GM21825 (cell line): Measurements from ENCODE around the gene EIF3L.

Experiments
- ATAC-seq: cut with Tn5 transposase; IDR thresholded peaks from one replicate; pipeline ENCODE4 v1.9.1; 2021; ENCODE audit warnings: mild to moderate bottlenecking, moderate library complexity; ENCODE audit not compliant: unreplicated experiment

The EIF3L gene

DNA sequence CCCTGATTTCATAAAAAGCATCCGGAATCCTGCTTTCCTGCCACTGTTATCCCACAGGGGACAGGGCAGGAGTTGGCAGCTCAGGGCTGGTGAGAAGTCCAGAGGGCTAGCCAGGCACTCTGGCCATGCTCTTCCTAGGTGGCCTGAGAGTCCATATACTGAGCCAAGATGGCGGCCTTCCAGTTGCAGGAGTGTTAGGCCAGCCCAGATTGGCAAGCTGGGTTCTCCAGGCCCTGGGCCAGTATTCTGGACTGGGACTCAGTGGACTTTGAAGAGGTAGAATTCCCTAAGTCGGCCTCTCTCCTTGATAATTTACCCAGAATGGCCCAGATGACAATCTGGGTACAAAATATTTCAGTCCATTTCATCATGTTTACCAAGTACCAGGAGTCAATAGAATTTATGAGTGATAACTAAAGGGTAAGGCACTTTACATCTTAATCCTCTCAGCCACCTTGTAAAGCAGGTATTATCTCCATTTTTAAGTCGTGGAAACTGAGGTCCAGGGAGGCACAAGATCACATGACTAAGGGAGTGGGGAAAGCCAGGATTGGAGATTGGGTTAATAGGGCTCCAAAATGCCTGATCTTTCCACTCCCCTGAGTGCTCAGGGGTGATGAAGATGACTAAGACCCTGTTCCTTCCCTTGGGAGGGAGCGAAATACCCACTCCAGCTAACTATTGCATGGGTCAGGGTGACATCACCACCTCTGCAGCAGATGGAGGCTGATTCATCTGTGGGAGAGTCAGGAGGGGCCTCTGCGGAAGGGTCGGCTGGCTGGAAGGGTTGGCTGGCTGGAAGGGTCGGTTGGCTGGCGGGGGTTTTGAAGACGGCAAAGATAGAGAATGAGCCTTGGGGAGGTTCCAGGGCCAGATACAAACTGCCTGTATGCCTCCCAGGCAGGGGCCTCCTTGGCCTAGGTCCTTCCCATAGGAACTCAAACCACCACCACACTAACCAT is 55.6 kb downstream of the EIF3L start:
- no peak for ATAC-seq

DNA sequence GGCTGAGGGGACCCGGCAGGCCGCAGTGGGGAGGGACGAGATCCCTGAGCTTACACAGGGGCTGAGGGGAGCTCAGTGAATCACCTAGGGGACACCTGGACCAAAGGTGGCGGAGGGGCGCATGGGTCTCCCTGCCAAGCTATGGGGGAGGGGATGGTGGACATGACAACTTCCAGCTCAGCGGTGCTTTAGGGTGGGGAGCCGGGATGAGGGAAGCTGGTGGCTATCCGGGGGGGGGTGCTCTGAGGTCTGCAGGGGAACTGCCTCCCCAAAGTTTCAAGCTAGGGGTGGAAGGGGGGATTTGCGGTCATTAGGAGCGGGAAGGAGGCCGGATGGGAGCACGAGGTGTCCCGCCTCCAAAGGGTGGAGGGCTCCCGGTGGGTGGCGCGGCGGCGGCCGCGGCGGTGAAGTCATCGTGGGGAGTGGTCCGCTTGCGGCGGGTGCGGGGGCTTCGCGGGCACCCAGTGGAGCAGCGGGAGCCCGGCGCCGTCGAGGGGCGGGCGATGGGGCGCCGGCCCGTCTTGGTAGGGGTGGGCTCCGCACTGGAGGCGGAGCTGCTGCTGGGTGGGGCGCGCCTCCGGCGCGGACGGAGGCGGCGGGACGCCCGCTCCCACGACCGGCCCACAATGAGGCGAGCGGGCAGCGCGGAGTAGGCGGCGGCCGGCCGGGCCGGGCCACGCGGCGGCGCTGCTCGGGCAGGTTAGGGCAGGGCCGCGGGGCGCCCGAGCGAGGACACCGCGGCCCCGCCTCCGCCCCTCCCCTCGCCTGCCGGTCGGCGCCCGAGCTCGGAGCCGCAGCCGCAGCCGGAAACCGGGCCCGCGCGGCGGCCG is 56.5 kb downstream of the EIF3L start, which contains the start of gene MICALL1:
MICALL1 (plus strand) TSS at position 764 of the 830 bp plus-strand sequence. CDS start 126 bp downstream, outside the sequence.
- peak; percentile 79 for ATAC-seq

DNA sequence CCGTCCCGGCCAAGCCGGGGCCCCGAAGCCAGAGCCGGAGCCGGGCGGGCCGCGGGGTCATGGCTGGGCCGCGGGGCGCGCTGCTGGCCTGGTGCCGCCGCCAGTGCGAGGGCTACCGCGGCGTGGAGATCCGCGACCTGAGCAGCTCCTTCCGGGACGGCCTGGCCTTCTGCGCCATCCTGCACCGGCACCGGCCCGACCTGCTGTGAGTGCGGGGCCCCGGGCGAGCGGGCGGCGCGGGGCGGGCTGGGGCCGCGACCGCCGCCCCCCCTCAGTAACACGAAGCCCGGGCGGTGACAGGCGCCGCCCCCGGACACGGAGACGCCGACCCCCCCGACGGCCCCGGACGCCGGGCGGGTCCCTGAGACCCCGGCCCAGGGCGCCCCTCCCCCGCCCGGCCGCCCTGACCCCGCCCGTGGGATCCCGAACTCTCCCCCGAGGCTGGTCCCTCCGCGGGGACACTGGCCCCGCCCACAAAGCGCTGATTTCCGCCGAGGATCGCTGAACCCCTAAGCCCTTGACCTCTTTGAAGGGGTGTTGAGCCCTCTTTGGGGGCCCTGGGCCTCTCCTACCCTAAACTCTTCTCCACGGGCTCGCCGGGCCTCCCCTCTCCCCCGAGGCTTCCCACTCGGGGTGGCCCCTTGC is 57.3 kb downstream of the EIF3L start:
- peak; percentile 19 for ATAC-seq

DNA sequence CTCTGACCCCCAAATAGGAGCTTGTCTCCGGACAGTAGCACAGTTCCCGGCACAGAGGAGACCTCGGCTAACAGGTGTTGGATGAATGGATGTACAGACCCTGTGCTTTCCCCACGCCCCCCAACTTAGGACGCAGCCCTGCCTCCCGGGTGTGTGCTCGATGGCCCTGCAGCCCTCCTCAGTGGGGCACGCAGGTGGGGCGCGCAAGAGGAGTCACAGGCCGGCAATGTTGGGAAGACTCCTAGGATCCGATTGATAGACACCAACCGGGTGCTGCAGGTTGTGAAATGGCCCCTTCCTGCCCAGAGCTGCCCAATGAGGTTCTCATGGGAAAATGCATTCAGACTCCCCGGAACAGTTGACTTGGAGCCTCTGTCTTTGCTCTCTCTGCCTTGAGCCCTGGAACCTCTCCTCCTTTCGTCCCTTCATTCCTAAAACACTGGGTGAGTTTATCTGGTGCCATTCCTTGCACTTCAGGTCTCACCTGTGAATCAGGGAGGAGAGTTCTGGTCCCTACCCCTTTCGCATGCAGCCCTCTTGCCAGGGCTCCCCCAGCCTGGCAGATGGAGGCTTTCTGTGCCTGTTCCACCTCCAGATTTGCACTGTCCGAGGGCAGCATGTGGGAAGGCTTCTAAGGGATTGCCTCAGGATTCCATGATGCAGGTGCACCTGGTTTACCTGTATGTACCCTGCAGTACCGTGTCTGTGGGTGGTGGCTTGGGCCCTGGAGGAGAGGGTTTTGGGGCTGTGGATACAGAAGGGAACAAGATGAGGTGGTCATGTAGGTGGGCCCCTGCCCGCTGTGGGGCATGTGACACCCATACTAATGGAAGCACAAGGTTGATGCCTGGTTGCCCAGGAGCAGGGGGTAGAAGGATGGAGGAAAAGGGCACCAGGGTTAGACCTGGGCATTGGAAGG is 58.1 kb downstream of the EIF3L start:
- no peak for ATAC-seq

DNA sequence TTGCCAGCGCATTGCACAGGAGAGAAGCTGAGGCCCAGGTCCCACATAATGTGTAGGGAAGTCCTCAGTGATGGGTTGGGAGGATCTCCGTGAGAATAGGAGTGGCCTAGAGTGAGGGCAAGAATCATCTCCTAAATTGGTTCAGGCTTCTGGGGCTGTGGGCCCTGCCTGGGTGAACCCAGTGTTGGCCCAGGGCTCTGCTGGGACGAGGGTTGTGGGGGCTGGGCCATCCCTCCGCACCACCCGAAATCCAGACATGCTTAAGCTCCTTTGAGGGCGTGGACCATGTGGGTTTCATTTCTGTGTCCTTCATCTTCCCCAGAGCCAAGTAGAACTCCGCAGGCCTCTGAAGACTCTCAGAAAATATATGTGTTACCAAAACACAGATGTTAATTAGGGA is 60.5 kb downstream of the EIF3L start:
- ATAC-seq, result no peak

DNA sequence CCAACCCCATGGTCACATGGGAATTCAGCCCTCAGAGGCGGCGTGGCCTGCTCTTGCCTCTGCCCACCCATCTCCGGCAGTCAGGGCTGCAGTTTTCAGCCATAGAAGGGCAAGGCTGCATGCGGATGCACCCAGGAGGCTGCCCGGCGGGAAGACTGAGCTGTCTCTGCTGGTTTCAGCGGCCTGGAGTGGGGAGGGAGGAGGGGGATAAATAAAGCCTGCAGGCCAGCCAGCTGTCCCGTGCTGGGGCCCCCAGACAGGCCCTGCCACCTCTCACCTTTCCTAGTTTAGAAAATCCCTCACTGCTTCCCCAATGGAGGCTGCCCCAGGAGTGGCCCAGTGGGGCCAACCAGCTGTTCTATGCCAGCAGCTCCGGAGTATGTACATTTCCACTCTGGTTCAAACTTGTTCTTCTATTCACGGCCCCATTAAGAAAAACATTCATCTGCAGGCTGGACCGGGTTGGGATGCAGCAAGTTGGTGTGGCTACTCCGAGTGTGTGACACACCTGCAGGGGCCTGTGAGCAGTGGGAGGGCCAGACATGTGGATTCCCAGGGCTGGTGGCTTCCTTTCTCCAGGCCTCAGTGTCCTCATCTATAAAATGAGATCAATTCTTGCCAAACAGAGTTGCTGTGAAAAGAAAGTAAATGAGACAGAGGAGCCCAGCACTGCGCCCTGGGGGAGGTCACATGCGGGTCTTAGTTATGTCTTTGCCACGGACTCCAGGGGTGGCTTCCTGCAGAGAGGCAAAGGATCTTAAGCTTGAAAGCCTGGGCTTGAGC is 61.9 kb downstream of the EIF3L start:
- ATAC-seq, result no peak

DNA sequence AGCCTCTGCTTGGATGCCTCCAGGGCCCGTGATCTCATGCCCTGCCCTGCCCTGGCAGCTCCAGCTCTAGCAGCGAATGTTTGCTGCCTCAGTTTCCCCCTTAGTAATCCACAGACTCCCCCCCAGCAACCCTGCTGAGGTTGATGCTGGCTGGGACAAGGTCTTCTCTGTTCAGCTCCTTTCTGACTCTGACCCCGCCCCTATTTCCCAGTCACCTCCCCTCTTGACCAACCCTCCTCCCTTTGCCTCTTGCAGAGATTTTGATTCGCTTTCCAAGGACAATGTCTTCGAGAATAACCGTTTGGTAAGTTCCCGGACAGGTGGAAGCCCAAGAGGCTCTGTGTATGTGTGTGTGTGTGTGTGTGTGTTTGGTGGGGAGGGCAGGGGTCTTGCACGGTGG is 62.5 kb downstream of the EIF3L start:
- ATAC-seq, result no peak

DNA sequence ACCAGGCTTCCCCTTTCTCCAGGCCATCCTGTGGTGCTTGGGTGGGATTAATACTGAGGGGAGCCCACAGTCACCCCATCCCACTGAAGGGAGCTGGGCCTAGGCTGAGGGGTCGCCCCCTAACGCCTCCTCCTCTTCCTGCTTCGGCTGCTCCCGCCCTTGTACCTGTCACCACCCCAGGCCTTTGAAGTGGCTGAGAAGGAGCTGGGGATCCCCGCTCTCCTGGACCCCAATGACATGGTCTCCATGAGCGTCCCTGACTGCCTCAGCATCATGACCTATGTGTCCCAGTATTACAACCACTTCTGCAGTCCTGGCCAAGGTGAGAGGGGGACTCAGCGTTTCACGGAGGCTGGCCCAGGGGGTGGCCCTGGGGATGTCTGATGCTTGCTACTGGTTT is 63.0 kb downstream of the EIF3L start:
- ATAC-seq, result no peak

DNA sequence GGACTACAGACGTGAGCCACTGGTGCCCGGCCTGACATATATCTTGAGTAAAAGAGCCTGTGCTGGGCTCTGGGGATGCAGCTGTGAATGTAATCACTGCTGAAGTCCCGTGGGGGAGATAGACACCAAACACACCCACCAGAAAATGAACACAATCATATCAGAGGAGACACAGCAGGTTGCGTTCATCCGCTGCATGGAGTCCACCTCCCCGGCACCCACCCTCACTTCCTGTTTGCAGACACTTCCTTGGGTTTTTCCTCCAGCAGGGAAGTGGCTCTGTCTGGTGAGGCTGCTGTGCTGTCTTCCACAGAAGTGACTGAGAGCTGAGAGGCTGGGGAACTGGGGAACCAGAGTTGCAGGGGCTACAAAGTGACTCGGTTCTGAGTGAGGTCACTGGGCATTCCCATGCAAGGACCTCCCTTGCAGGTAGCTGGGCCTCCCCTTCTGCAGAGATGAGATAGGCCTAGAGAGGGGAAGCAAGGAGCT is 64.1 kb downstream of the EIF3L start:
- ATAC-seq, result no peak

DNA sequence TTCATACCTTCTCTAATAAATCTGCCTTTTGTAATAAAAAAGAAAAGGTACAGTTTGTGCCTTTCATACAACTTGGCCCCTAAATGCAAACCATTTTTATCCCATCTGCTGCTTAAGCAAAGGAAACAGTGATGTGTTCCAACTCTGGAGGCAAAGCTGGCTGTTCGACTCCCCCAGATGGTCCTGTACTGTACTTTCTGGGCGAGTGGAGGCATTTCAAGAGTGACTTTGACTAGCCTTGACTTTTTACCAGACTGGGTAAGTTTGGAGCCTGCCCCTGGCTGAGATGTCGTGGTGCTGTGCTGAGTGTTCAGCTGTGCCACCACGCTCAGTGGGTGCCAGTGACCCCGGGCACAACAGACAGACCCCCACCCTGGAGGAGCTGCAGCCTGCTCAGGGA is 67.1 kb downstream of the EIF3L start:
- ATAC-seq, result no peak

DNA sequence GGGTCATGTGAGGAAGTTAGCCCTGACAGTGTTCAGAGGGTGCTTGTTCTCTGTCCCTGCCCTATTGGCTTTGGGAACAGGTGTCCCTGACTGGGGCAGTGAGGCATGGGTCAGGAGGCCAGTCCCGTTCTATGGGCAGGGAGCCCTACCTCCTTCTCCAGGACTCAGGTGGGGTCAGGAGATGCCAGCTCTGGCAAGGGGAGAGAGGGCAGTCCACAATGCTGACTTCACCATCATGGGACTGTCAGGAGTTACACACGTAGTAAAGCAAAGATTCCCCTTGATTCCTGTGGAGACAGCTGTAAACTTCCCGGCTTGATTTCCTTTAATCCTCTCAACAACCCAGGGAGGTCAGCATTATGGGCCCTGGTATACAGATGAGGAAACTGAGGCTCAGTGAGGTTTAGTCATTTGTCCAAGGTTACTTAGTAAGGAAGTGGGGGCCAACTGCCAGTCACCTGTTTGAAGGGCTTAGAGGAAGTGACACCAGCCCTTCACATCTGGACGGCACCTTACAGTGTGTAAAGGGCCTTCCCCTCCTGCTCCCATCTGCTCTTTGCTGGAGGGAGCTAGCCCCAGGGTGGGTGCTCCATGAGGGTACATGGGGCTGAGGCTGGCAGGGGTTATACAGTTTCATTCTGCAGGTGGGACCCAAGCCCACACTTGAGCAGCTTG is 68.8 kb downstream of the EIF3L start:
- no peak for ATAC-seq

DNA sequence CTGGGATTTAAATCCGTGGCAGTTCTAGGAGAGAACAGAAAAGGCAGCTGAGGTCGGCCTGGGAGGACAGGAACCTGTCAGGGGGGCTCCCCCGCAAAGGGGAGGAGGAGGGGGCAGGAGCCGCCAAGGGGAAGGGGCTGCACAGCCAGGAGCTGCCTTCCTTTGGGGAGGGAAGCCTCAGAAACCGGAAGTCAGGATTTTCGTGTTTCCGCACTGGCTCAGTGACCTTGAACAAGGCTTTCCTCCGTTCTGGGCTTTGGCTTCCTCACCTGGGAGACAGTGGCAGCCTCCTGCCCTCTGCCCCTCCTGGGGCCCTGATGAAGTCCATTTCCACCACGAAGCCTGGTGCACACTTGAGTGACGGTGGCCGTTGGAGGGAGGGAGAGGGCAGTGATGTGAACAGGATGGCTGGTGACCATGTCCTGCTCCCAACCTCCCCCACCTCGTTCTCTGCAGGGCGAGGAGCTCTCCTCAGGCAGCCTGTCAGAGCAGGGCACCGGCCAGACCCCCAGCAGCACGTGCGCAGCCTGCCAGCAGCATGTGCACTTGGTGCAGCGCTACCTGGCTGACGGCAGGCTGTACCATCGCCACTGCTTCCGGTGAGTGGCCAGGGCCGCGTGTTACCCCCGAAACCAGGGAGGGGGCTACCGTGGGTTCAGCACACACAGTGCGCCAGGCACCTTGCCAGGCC is 69.5 kb downstream of the EIF3L start:
- no peak for ATAC-seq

DNA sequence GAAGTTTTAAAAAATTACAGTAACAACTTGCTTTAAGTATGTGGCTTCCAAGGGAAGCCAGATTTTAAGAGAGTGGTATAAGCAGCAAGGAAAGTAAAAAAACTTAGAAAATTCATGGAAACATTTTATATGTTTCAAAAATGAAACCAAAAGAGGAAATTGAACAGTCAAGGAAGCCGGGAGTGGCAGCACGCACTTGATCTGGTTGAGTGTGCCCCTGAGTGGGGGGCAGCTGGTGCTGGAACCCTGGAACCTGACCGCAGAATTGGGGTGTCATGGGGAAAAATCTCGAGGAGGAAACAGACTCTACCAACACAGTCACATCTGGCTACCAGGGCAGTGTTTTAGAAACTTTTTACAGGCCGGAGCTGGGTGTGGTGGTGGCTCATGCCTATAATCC is 70.9 kb downstream of the EIF3L start:
- no peak for ATAC-seq

DNA sequence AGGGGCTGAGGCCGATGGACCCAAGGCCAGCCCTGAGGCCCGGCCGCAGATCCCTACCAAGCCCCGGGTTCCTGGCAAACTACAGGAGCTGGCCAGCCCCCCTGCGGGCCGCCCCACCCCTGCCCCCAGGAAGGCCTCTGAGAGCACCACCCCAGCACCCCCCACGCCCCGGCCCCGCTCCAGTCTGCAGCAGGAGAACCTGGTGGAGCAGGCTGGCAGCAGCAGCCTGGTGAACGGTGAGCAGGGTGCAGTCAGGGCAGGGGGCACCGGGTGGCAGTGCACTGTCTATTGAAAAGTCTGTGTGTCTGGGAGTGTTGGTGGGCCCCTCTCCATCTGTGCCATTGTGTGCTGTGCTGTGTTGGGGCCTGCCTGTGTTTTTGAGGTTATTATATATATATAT is 73.0 kb downstream of the EIF3L start:
- no peak for ATAC-seq

DNA sequence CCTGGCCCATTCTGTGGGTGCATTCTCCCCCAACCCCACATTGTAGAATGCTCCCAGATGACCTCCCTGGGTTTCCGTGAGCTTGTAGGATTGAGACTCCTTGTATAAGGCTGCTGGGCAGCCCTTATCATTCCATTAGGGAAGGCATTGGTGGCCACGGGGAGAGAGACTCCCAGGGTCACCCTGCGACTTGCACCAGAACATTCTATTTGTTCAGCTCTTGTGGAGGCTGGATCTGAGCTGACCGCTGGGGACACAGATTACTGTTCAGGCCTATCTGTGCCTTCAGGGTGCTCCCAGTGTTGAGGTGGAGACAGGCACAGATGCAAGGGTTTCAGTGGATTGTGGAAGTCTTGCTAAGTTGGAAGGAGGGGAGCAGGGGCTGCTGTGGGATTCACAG is 74.7 kb downstream of the EIF3L start:
- ATAC-seq, result no peak

DNA sequence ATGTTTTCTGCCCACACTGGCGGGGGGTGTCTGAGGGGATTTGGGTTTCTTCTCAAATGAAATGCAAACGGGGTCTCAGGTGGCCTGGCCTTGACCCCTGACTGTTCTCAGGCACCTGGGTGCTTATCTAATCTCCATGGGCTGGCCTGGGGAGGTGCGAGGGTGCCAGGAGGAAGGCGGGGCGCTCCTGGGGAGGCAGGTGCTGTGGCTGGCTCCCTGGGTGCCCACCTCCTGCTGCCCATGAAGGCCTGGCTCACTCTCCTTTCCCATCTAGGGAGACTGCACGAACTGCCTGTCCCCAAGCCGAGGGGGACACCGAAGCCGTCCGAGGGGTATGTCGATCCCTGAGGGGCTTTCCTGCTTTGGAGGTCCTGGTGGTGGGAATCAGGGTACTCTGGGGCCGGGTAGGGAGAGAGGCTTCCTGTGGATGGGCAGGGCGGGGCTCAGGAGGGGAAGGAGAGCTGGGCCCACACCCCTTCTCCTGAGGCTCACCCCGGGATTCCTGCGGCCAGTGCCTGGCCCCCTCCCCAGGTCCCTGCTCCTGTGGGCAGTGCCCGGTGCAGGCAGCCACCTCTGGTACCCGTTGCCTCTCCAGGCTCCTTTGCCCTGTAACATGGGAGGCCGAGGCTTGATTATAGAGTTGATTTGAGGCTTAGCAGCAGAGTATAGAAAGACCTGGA is 75.3 kb downstream of the EIF3L start:
- ATAC-seq, result no peak

DNA sequence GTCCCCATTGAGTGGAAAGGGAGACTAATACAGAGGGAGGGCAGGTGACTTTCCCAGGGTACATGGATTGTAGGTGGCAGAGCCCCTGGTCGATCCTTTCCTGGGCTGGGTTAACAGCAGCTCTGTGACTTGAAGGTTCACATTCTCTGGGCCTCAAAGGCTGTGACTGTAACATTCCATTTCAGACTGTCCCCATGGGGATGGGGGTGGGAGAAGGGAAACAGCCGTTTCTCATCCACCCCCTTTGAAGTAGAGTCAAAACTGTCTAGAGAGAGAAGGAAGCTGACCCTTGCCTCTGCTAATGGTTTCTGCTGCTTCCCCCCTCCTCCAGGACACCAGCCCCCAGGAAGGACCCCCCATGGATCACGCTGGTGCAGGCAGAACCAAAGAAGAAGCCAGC is 76.1 kb downstream of the EIF3L start:
- no peak for ATAC-seq

DNA sequence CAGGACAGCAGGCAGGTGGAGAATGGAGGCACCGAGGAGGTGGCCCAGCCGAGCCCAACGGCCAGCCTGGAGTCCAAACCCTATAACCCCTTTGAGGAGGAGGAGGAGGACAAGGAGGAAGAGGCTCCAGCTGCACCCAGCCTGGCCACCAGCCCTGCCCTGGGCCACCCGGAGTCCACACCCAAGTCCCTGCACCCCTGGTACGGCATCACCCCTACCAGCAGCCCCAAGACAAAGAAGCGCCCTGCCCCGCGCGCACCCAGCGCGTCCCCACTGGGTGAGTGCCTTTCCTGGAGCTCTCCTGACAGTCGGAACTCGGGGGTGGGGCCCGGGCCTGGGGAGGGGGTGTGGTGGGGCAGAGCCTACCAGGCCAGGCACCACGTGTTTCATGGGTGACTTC is 76.5 kb downstream of the EIF3L start:
- no peak for ATAC-seq
